ENCODE results near the gene IGF2.

Gene IGF2

DNA sequence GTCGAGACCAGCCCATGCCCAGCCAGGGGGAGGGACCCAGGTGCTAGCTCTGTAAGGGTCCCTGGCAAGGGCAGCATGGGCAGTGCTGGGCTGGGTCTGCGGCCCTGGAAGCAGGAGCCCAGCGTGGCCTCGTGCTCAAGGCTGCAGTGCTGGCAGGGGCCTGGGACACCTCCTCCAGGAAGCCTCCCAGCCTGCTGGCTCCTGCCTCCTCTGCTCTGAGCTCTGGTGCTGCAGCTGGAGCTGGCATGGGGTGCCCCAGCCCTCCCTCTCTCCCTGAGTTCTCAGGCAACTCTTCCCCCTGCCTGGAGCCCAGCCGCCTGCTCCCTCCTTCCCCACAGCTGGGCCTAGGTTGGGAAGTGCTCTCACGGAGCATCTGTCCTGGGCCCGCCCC, 15.0 kb upstream of the IGF2 start:
- Histone ChIP-seq H3K4me3 (ENCODE audit: insufficient read depth, low read depth, low read length) (no peak overlapping the region), H3K27ac (ENCODE audit: insufficient read depth, low read depth, low read length, poor library complexity, severe bottlenecking) (no peak overlapping the region), H3K4me1 (ENCODE audit: control insufficient read depth, insufficient read depth, low read length) (peaks cover 22% of the 10 kb centered on the region), H3K9me3 (ENCODE audit: control insufficient read depth, low read length) (no peaks in the 10 kb centered on the region), H3K36me3 (ENCODE audit: control insufficient read depth, insufficient read depth, low read length) (no peaks in the 10 kb centered on the region), H3K27me3 (ENCODE audit: control insufficient read depth, insufficient read depth, low read length, poor library complexity, severe bottlenecking) (peaks cover 6% of the 10 kb centered on the region)
- 85 to 88% methylated on average over 7 of the region's 7 CpGs for WGBS, 2 experiments

DNA sequence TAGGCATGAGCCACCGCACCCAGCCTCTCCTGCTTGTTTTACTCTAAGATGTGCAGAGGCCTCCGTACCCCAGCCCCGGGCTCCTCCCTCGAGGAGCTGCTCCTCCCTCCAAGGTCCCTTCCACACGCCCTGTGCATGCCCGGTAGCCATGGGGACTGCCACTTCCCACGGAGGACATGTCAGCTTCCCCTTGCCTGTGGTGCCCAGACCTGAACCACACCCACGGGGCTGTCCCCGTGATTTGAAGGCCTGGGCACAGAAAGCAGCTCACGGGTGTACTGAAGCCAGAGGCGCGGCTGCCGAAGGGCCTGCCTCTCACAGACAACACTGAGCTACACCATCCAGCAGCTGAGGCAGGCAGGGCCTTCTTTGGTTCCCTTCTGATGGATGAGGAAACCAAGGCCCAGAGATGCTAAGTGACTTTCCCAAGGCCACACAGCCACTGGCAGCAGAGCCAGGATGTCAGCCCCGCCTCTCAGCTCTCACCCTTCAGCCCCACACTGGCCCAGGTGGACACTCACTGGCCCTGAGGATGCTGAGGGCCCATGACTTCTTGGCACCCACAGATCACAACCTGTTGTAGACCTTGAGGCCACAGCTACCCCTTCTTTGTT, 14.5 kb upstream of the IGF2 start:
- Histone ChIP-seq H3K27me3 (ENCODE audit: control insufficient read depth, insufficient read depth, low read length, poor library complexity, severe bottlenecking) (peaks cover 11% of the 10 kb centered on the region), H3K27ac (ENCODE audit: insufficient read depth, low read depth, low read length, poor library complexity, severe bottlenecking) (no peak overlapping the region), H3K4me1 (ENCODE audit: control insufficient read depth, insufficient read depth, low read length) (peaks cover 27% of the 10 kb centered on the region), H3K9me3 (ENCODE audit: control insufficient read depth, low read length) (no peaks in the 10 kb centered on the region), H3K36me3 (ENCODE audit: control insufficient read depth, insufficient read depth, low read length) (no peaks in the 10 kb centered on the region), H3K4me3 (ENCODE audit: insufficient read depth, low read depth, low read length) (no peak overlapping the region)
- 87 to 88% methylated on average over 14 of the region's 14 CpGs for WGBS, 2 experiments

GRCh38 chr11:2151500-2152257, 12.5 kb upstream of the IGF2 start:
- Histone ChIP-seq H3K4me1 (ENCODE audit: control insufficient read depth, insufficient read depth, low read length) (peaks cover 44% of the 10 kb centered on the region), H3K9me3 (ENCODE audit: control insufficient read depth, low read length) (no peaks in the 10 kb centered on the region), H3K27me3 (ENCODE audit: control insufficient read depth, insufficient read depth, low read length, poor library complexity, severe bottlenecking) (peaks cover 31% of the 10 kb centered on the region), H3K4me3 (ENCODE audit: insufficient read depth, low read depth, low read length) (no peak overlapping the region), H3K36me3 (ENCODE audit: control insufficient read depth, insufficient read depth, low read length) (no peaks in the 10 kb centered on the region), H3K27ac (ENCODE audit: insufficient read depth, low read depth, low read length, poor library complexity, severe bottlenecking) (no peak overlapping the region)
- WGBS, 2 experiments = 8 to 9% methylated on average over 22 of the region's 22 CpGs

DNA sequence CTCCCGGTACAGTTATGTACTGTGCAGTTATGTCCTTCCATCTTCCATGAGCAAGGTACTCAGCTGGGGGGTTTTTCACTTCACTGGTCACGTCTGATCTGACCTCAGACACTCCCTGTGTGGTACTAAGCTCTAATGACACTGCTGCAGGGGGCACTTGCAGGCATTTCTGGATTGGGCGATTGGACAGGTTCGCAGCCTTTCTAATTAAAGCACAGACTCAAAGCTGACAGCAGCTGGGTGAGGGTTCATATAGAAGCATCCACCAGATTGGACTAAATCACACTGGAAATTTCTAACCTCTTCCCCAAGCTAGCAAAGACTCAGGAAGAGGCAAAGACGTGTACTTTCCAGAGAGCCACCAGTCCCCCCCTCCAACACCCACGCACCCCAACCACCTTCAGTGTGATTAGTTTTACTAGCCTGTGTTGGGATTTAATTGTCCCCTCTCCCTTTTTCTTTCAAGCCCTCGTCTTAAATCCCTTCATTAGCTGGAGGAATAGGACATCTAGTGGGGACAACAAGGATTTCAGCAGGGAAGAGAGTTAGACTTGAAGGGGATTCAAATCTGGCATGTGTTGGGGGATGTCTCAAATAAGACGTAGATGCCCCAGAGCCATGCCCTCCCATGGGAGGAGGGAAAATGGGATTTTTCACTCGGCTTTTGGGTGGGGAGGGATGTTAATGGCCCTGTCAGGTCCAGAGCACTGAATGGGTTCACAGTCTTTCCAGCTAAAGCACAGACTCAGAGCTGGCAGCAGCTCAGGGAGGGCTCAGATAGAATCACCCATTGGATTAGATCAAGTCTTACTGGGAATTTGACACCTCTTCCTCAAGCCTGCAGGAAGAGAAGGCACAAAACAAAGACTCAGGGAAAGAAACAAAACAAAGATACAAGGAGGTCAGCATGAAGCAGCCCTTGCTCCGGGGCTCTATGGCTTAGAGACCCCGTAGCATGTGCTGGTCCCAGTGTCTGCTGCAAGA, 11.0 kb upstream of the IGF2 start:
- WGBS, 2 experiments = 22 to 28% methylated on average over 11 of the region's 11 CpGs
- Histone ChIP-seq H3K27me3 (ENCODE audit: control insufficient read depth, insufficient read depth, low read length, poor library complexity, severe bottlenecking) (peaks cover 47% of the 10 kb centered on the region), H3K27ac (ENCODE audit: insufficient read depth, low read depth, low read length, poor library complexity, severe bottlenecking) (peak overlapping the region; percentile 56)

DNA sequence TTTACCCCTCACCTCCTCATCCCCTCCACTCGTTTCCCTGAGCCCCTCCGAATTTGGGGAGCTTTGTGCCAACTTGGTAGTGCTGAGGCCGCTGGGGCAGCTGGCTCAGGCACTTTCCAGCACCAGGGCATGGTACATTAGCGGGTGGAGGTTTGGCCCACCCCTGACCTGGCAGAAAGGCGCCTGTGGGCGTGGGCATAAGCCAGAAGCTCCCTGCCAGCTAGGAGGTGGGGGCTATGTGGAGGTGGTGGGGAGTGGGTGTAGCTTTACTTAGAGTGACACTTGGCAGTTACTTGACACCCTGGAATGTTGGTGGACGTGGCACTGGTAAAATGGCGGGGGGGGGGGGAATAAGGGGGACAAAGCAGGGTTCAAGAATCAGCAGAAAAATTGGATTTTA, 10.3 kb upstream of the IGF2 start:
- 71% methylated on average over 8 of the region's 8 CpGs for WGBS, 2 experiments
- peaks cover 54% of the 10 kb centered on the region for H3K27me3 ChIP-seq (ENCODE audit: control insufficient read depth, insufficient read depth, low read length, poor library complexity, severe bottlenecking)
- no peaks in the 10 kb centered on the region for H3K36me3 ChIP-seq (ENCODE audit: control insufficient read depth, insufficient read depth, low read length)
- no peaks in the 10 kb centered on the region for H3K9me3 ChIP-seq (ENCODE audit: control insufficient read depth, low read length)
- peaks cover 57% of the 10 kb centered on the region for H3K4me1 ChIP-seq (ENCODE audit: control insufficient read depth, insufficient read depth, low read length)
- no peak overlapping the region for H3K4me3 ChIP-seq (ENCODE audit: insufficient read depth, low read depth, low read length)
- no peak overlapping the region for H3K27ac ChIP-seq (ENCODE audit: insufficient read depth, low read depth, low read length, poor library complexity, severe bottlenecking)

More for the DNA sequence above, 11.0 kb upstream of the IGF2 start:
- H3K4me1 ChIP-seq (ENCODE audit: control insufficient read depth, insufficient read depth, low read length) = peaks cover 57% of the 10 kb centered on the region
- H3K36me3 ChIP-seq (ENCODE audit: control insufficient read depth, insufficient read depth, low read length) = no peaks in the 10 kb centered on the region
- H3K9me3 ChIP-seq (ENCODE audit: control insufficient read depth, low read length) = no peaks in the 10 kb centered on the region
- no peak overlapping the region for H3K4me3 ChIP-seq (ENCODE audit: insufficient read depth, low read depth, low read length)

DNA sequence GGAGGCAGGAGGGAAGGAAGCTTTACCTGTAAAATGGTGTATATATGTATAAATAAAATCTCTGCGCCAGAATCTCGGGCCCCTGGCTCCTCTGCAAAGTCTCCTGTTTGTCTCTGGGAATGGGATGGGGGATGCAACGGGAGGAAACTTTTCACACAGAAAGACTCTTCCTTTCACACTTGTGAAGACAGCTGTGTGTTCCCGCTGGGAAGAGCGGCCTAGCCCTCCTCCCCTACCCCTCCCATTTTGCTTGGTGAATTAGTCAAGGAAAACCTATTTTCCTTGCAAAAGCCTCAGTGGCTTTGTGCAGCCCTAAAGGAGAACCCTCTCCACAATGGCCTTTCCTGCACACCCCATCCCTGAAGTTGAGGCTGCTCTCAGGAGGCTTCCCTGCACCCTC, 9.4 kb upstream of the IGF2 start:
- H3K4me3 ChIP-seq (ENCODE audit: insufficient read depth, low read depth, low read length) = no peak overlapping the region
- WGBS, 2 experiments = 16 to 23% methylated on average over 5 of the region's 5 CpGs
- peaks cover 62% of the 10 kb centered on the region for H3K27me3 ChIP-seq (ENCODE audit: control insufficient read depth, insufficient read depth, low read length, poor library complexity, severe bottlenecking)
- peaks cover 57% of the 10 kb centered on the region for H3K4me1 ChIP-seq (ENCODE audit: control insufficient read depth, insufficient read depth, low read length)
- no peaks in the 10 kb centered on the region for H3K36me3 ChIP-seq (ENCODE audit: control insufficient read depth, insufficient read depth, low read length)
- H3K27ac ChIP-seq (ENCODE audit: insufficient read depth, low read depth, low read length, poor library complexity, severe bottlenecking) = no peak overlapping the region
- no peaks in the 10 kb centered on the region for H3K9me3 ChIP-seq (ENCODE audit: control insufficient read depth, low read length)

DNA sequence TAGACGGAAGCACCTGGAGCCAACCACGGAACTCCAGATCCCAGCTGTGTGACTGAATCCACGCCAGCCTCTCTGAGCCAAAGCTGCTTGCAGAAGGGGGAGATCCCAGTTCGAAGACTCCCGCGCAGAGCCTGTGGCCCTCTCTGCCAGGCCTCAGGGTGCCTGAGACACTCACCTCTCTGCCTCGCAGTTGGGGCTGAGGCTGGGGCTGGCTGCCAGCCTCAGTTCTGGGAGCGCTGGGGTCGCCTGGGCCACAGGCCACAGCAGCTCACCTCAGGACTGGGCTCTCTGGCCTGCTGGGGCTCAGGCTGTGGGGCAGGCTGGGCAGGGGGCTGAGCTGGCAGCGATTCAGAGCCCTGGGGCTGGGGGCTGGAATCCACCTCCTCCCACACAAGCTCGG, 8.2 kb upstream of the IGF2 start:
- Histone ChIP-seq H3K36me3 (ENCODE audit: control insufficient read depth, insufficient read depth, low read length) (no peaks in the 10 kb centered on the region), H3K27ac (ENCODE audit: insufficient read depth, low read depth, low read length, poor library complexity, severe bottlenecking) (no peak overlapping the region), H3K4me1 (ENCODE audit: control insufficient read depth, insufficient read depth, low read length) (peaks cover 57% of the 10 kb centered on the region), H3K9me3 (ENCODE audit: control insufficient read depth, low read length) (no peaks in the 10 kb centered on the region), H3K4me3 (ENCODE audit: insufficient read depth, low read depth, low read length) (no peak overlapping the region), H3K27me3 (ENCODE audit: control insufficient read depth, insufficient read depth, low read length, poor library complexity, severe bottlenecking) (peaks cover 74% of the 10 kb centered on the region)
- WGBS, 2 experiments = 30 to 38% methylated on average over 11 of the region's 11 CpGs

- H3K4me3 ChIP-seq (ENCODE audit: insufficient read depth, low read depth, low read length) = no peak overlapping the region
- peaks cover 88% of the 10 kb centered on the region for H3K27me3 ChIP-seq (ENCODE audit: control insufficient read depth, insufficient read depth, low read length, poor library complexity, severe bottlenecking)
- H3K27ac ChIP-seq (ENCODE audit: insufficient read depth, low read depth, low read length, poor library complexity, severe bottlenecking) = no peak overlapping the region
- no peaks in the 10 kb centered on the region for H3K36me3 ChIP-seq (ENCODE audit: control insufficient read depth, insufficient read depth, low read length)
- no peaks in the 10 kb centered on the region for H3K9me3 ChIP-seq (ENCODE audit: control insufficient read depth, low read length)
- H3K4me1 ChIP-seq (ENCODE audit: control insufficient read depth, insufficient read depth, low read length) = peaks cover 54% of the 10 kb centered on the region
- 13 to 19% methylated on average over 19 of the region's 19 CpGs for WGBS, 2 experiments
These were observed 6.9 kb upstream of the IGF2 start for GRCh38 chr11:2146051-2146450.

- no peak overlapping the region for H3K4me3 ChIP-seq (ENCODE audit: insufficient read depth, low read depth, low read length)
- WGBS, 2 experiments = 22 to 23% methylated on average over 18 of the region's 18 CpGs
- no peaks in the 10 kb centered on the region for H3K36me3 ChIP-seq (ENCODE audit: control insufficient read depth, insufficient read depth, low read length)
- H3K9me3 ChIP-seq (ENCODE audit: control insufficient read depth, low read length) = no peaks in the 10 kb centered on the region
- H3K4me1 ChIP-seq (ENCODE audit: control insufficient read depth, insufficient read depth, low read length) = peaks cover 49% of the 10 kb centered on the region
- peaks cover 99% of the 10 kb centered on the region for H3K27me3 ChIP-seq (ENCODE audit: control insufficient read depth, insufficient read depth, low read length, poor library complexity, severe bottlenecking)
- H3K27ac ChIP-seq (ENCODE audit: insufficient read depth, low read depth, low read length, poor library complexity, severe bottlenecking) = no peak overlapping the region
These were observed 5.5 kb upstream of the IGF2 start for GRCh38 chr11:2144544-2145248.
